ENCODE data around the gene CBLN3. TPM values are rescaled to one million over a fixed set of nuclear protein-coding genes. Genes with fewer than 3 reads are reported as not detected.
A peak's percentile ranks its signal among the peaks of the same experiment; 100 is the strongest.

CBLN3 gene
- total RNA-seq, 1 donor from 2014 or later = 5.2 TPM

- H3K36me3 Mint-ChIP-seq (ENCODE audit: low read depth) = peaks cover 10% of the 10 kb centered on the region
- TF ChIP-seq CTCF (IDR thresholded peaks at IDR 0.05) = no peak
- no peak overlapping the region for H3K27ac Mint-ChIP-seq (ENCODE audit: unreplicated experiment)
- H3K4me1 Mint-ChIP-seq (ENCODE audit: low read depth) = no peaks in the 10 kb centered on the region
- no peak overlapping the region for H3K4me3 Mint-ChIP-seq (ENCODE audit: unreplicated experiment)
- H3K9me3 Mint-ChIP-seq (ENCODE audit: low read depth) = no peaks in the 10 kb centered on the region
- no peak for DNase-seq (ENCODE audit: low spot score)
- H3K27me3 Mint-ChIP-seq (ENCODE audit: low read depth) = no peaks in the 10 kb centered on the region
These were observed 50.2 kb downstream of the CBLN3 start for GRCh38 chr14:24378981-24379906.

GRCh38 chr14:24378327-24378726 is 51.1 kb downstream of the CBLN3 start:
- DNase-seq (ENCODE audit: low spot score) = no peak
- no peaks in the 10 kb centered on the region for H3K4me1 Mint-ChIP-seq (ENCODE audit: low read depth)
- TF ChIP-seq CTCF (IDR thresholded peaks at IDR 0.05) = no peak
- peaks cover 17% of the 10 kb centered on the region for H3K36me3 Mint-ChIP-seq (ENCODE audit: low read depth)
- H3K9me3 Mint-ChIP-seq (ENCODE audit: low read depth) = no peaks in the 10 kb centered on the region
- H3K27ac Mint-ChIP-seq (ENCODE audit: unreplicated experiment) = no peak overlapping the region
- H3K27me3 Mint-ChIP-seq (ENCODE audit: low read depth) = no peaks in the 10 kb centered on the region
- no peak overlapping the region for H3K4me3 Mint-ChIP-seq (ENCODE audit: unreplicated experiment)

GRCh38 chr14:24377657-24378056 is 51.8 kb downstream of the CBLN3 start:
- no peak overlapping the region for H3K4me3 Mint-ChIP-seq (ENCODE audit: unreplicated experiment)
- no peak for TF ChIP-seq CTCF (IDR thresholded peaks at IDR 0.05)
- DNase-seq (ENCODE audit: low spot score) = no peak
- H3K9me3 Mint-ChIP-seq (ENCODE audit: low read depth) = no peaks in the 10 kb centered on the region
- peaks cover 18% of the 10 kb centered on the region for H3K36me3 Mint-ChIP-seq (ENCODE audit: low read depth)
- H3K4me1 Mint-ChIP-seq (ENCODE audit: low read depth) = peaks cover 3% of the 10 kb centered on the region
- no peaks in the 10 kb centered on the region for H3K27me3 Mint-ChIP-seq (ENCODE audit: low read depth)
- peak overlapping the region; percentile 49 for H3K27ac Mint-ChIP-seq (ENCODE audit: unreplicated experiment)

- H3K27ac Mint-ChIP-seq (ENCODE audit: unreplicated experiment) = no peak overlapping the region
- no peaks in the 10 kb centered on the region for H3K27me3 Mint-ChIP-seq (ENCODE audit: low read depth)
- H3K4me1 Mint-ChIP-seq (ENCODE audit: low read depth) = peaks cover 9% of the 10 kb centered on the region
- no peak for DNase-seq (ENCODE audit: low spot score)
- no peaks in the 10 kb centered on the region for H3K9me3 Mint-ChIP-seq (ENCODE audit: low read depth)
- TF ChIP-seq CTCF (IDR thresholded peaks at IDR 0.05) = no peak
- peaks cover 21% of the 10 kb centered on the region for H3K36me3 Mint-ChIP-seq (ENCODE audit: low read depth)
- H3K4me3 Mint-ChIP-seq (ENCODE audit: unreplicated experiment) = no peak overlapping the region
These were observed 52.3 kb downstream of the CBLN3 start for GRCh38 chr14:24377126-24377525.

Other genes with a start within 250 kb of the CBLN3 start
- 26.7 to 46.2 TPM (median 27.4 TPM) in 3 replicates for gene IPO4, start 240.9 kb downstream of the CBLN3 start, total RNA-seq
- gene TM9SF1, start 234.2 kb downstream of the CBLN3 start, total RNA-seq = 60.3 to 92.0 TPM (median 61.0 TPM) in 3 replicates
- 0.46 TPM in 1 of 3 replicates, not detected in the others for gene TSSK4, start 224.0 kb downstream of the CBLN3 start, total RNA-seq
- gene CHMP4A, start 216.2 kb downstream of the CBLN3 start, total RNA-seq = 33.1 to 36.1 TPM (median 35.3 TPM) in 3 replicates
- gene MDP1, start 213.6 kb downstream of the CBLN3 start, total RNA-seq = 23.2 to 25.7 TPM (median 23.6 TPM) in 3 replicates
- 154 to 169 TPM (median 159 TPM) in 3 replicates for gene NEDD8, start 197.3 kb downstream of the CBLN3 start, total RNA-seq
- 43.1 to 66.5 TPM (median 47.9 TPM) in 3 replicates for gene GMPR2, start 196.7 kb downstream of the CBLN3 start, total RNA-seq
- 60.1 to 85.5 TPM (median 72.6 TPM) in 3 replicates for gene TINF2, start 187.0 kb downstream of the CBLN3 start, total RNA-seq
- gene TGM1, start 166.5 kb downstream of the CBLN3 start, total RNA-seq = 3.2 to 5.0 TPM (median 3.3 TPM) in 3 replicates
- gene RABGGTA, start 158.1 kb downstream of the CBLN3 start, total RNA-seq = 27.0 to 34.9 TPM (median 27.4 TPM) in 3 replicates
- 25.6 to 41.4 TPM (median 29.3 TPM) in 3 replicates for gene DHRS1, start 129.9 kb downstream of the CBLN3 start, total RNA-seq
- gene NOP9, start 129.8 kb downstream of the CBLN3 start, total RNA-seq = 19.4 to 30.4 TPM (median 20.7 TPM) in 3 replicates
- gene CIDEB, start 121.7 kb downstream of the CBLN3 start, total RNA-seq = not detected in 3 replicates
- 8.8 to 18.4 TPM (median 9.1 TPM) in 3 replicates for gene LTB4R2, start 119.5 kb downstream of the CBLN3 start, total RNA-seq
- 6.1 to 12.0 TPM (median 7.3 TPM) in 3 replicates for gene LTB4R, start 118.2 kb downstream of the CBLN3 start, total RNA-seq
- 1.5 to 5.2 TPM (median 3.3 TPM) in 3 replicates for gene ADCY4, start 94.6 kb downstream of the CBLN3 start, total RNA-seq
- gene RIPK3, start 89.7 kb downstream of the CBLN3 start, total RNA-seq = 0.80 to 1.3 TPM (median 0.90 TPM) in 3 replicates
- gene NFATC4, start 61.5 kb downstream of the CBLN3 start, total RNA-seq = 93.4 to 99.2 TPM (median 97.7 TPM) in 3 replicates
- 20.0 to 32.1 TPM (median 21.0 TPM) in 3 replicates for gene NYNRIN, start 30.7 kb downstream of the CBLN3 start, total RNA-seq
- 44.4 to 53.8 TPM (median 53.7 TPM) in 3 replicates for gene KHNYN, start 286 bp upstream of the CBLN3 start, total RNA-seq
- 34.6 to 52.9 TPM (median 35.3 TPM) in 3 replicates for gene SDR39U1, start 13.1 kb upstream of the CBLN3 start, total RNA-seq
- gene CMA1, start 78.6 kb upstream of the CBLN3 start, total RNA-seq = not detected in 3 replicates
- not detected in 3 replicates for gene CTSG, start 146.6 kb upstream of the CBLN3 start, total RNA-seq
- not detected in 3 replicates for gene GZMH, start 180.0 kb upstream of the CBLN3 start, total RNA-seq
- not detected in 3 replicates for gene GZMB, start 204.5 kb upstream of the CBLN3 start, total RNA-seq